NCI-H2196 (cell line): ENCODE measurements around the gene KLK5.
"Not testable (repeated sequence)": the region's sequence is repeated elsewhere in the genome, so short reads cannot be mapped to it uniquely, and the experiment has no call there.

Experiments
- DNase-seq: peaks from one replicate; lab custom pipeline; 2025; ENCODE audit not compliant: unreplicated experiment; lab: John Stamatoyannopoulos, UW

The KLK5 gene

DNA sequence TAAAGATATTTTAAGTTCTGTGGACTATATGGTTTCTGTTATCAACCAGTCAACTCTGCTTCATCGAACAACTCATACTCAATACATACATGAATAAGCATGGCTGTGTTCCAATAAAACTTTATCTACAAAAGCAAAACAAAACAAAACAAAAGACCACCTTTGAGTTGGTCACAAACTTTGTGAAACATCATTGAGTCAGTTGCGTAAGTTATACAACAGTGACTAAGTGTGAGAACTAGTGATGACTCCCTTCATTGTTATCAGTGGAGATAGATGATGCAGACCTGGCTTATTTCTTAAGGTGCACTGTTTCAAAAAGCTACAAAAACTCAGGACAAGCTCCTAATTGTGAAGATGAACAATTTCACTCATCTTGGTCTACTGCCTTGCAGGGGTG is 27.1 kb downstream of the KLK5 start:
- DNase-seq, result no peak

DNA sequence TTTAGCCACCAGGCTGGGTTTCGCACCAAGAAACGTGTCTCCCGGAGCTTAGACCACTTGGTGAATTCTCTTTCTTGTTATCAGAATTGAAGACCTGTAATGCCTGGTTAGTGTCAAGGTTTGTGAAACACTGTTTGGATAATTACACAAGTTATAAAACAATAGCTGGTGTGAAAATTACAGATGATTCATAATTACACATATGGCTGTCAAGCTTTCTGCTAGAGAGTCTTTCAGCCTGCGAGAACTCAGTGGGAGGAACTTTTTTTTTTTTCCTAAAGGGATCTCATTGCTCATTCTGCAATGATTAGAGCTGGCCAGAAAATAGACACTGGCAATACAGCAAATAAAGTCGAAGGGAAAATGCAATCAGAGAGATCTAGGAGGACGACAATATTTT is 28.3 kb downstream of the KLK5 start:
- no peak for DNase-seq

DNA sequence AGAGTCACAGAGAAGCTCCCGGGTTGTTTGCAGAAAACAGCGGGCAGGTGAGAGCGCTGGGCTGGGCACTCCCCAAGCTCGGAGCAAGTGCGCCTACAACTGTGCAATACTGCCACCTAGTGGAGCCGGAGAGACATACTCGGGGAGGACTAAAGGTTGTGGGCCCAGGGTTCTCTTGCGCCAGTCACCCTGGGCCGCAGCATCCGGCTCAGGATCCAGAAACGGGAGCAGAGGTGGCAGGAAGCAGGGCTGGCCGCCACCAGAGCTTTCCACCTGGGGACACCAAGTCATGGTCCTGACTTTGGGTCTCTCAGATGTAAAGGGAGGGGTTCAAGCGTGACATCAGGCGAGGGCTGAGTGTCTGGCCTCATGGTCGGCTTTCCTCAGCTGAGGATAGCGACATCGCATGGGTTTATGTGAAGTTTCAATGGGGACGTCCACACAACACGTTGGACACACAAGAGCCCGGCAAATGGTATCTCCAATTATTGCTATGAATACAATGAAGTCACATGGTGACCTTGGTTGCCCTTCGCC is 30.5 kb downstream of the KLK5 start:
- DNase-seq, result peak; percentile 97

DNA sequence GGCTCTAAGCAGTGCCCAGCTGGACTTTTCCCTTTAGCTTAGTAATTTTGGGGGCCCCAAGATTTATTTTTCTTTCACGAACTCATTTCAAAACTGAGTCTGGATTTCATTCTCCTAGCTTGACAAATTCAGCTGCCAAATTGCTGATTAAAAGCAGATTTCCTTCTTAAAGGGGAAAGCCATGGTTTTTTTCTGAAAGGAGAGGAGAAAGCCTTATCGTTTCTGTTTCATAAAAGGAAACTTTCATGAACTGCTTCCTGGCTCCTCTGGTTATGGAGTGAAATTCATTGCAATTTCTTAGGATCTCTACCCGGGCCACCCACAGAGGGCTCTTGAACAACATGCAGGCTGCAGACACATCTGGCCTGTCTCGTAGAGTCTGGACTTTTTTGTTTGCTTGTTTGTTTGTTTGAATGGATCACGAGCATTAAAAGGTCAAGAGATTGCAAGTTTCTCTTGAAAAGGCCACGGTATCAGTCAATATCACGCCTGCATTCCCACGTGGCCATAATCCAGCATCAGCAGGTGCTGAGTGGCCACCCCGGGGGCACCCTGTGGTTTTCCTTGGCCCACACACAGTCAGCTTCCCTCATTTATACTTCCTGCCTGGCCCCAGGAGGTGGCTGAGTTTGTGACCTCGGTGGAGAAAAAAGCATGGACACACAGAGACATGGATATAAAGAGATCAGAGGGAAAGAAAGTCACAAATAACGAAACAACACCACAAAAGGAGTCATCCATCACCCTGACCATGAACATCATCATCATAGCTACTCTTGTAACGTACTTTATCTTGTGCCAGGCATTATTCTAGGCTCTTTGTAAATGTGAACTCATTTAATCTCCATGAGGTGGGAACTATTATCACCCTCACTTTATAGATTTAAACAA is 31.2 kb downstream of the KLK5 start:
- peak; percentile 48 for DNase-seq

DNA sequence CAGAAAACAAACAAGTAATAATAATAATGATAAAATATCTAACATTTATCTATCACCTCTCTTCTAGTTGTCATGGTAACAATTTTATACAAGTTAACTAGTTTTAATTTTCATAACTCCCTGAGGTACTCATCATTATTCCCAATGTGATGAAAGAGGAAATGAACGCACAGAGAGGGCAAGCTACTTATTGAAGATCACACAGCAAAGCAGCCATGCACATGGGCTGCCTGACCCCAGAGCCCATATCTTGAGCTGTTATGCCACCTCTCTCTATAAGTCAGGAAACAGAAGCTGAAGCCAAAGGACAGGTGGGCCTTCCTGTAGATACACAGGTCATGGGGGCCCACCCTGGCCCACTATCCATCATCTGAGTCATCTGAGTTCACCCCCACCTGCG is 36.8 kb downstream of the KLK5 start:
- DNase-seq, result no peak

DNA sequence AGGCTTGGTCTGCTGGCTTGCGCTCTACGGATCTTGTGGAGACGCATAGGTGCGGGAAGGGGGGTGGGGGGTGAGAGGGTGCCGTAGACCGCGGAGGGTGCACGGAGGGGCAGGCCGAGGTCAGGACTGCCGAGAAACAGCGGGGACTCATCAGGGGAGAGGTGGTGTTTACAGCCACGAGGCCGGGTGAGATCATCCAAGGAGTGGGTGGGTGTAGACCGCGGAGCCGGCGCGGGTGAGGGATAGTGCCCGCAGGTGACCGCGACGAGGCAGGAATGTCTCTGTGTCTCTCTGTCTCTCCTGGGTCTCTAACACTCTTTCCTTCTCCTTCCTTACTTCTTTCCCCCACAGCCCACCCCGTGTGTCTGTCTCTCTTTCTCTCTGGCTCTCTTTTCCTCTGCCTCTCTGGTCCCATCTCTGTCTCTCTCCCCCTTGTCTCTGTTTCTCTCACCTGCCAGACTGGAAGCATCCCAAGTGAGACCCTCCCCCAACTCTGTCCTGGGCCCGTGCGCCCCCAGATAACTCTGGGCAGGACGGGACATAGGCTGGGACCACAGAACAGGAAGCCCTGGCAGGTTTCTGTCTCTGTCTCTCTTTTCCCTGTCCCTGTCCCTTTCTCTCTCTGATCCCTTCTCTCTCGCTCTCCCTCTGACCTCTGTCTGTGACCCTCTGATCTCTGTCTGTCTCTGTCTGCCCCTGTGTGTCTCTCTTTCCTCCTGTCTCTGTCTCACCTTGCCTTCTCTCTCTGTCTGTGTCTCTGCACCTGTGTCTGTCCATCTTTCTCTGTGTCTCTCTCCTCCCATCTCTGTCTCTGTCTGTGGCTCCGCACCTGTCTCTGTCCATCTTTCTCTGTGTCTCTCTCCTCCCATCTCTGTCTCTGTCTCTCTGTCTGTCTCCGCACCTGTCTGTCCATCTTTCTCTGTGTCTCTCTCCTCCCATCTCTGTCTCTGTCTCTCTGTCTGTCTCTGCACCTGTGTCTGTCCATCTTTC is 39.8 kb downstream of the KLK5 start:
- no peak for DNase-seq

DNA sequence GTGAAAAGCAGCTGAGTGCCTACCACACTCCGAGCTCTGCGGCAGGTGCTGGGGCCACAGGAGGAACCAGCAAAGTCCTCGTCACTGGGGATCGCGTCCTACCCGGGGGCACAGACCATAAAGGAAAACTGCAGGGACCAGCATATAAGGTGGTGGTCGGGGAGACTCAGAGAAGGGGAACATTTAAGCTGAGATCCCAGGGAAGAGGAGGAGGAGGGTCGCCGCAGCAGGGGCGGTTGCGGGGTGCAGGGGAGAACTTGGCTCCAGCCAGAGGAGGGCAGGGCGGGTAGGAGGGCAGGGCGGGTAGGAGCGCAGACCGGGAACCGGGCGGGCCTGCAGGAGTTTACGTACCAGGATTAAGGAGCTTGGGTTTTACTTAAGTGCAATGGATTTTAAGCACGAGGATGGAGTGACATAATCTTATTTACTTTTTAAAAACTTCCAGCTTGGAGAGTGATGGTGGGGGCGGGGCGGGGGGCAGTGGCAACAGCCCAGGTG is 40.7 kb downstream of the KLK5 start:
- DNase-seq, result no peak

DNA sequence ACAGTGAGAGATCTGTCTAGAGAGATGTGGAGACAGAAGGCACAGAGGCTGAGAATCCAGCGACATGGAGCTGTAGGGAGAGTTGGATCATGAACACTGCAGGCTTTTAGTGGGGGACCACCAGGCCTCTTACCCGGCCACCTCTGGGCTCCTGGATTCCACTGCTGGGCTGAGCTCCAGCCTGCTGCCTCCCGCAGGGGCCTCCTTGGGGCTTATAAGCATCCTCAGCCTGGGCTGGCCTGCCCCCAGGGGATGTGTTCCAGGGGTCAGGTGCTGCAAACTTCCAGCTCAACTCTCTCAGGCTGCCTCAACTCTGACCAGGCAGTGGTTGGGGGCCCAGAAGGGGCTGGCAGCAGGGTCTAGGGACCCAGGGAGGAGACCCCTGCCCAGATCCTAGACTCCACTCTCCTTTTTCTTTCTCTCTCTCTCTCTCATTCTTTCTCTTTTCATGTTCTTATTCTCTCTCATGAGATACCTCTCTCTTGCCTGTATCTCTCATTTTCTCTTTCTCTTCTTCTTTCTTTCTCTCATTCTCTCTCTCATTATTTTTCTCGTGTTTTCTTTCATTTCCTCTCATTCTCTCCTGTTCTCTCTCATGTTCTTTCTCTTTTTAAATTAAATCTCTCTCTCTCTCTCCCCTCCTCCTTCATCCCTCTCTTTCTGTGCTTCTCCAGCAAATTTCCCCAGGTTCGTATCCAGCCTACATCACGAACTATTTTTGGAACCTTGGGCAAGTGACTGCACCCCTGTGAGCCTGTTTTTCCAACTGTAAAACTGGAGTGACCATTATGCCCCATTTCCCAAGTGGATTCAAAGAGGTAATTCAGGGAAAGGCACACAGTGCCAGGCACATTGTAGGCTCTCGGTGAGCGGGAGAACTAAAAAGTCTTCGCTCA is 41.4 kb downstream of the KLK5 start, which contains the start of gene KLK4:
Gene KLK4 (minus strand): TSS at position 190 of the 896 bp plus-strand sequence. CDS start 657 bp downstream, outside the sequence.
- DNase-seq, result no peak

DNA sequence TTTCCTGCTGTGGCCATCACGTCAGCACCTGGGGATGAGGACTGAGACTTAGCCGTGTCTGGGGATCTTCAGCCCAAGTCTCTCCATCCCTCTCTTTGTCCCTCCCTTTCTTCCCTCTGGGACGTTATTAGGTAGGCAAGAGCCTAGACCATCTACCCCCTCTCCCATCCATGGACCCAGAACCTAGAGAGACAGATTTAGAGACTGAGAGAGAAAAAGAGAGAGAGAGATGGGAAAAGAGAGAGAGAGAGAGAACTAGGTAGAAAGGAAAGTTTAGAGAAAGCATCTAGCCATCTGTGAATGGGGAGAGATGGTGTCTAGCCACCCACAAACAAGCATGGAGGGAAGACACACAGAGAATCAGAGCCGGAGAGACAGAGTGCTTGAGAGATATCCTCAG is 42.1 kb downstream of the KLK5 start:
- no peak for DNase-seq

DNA sequence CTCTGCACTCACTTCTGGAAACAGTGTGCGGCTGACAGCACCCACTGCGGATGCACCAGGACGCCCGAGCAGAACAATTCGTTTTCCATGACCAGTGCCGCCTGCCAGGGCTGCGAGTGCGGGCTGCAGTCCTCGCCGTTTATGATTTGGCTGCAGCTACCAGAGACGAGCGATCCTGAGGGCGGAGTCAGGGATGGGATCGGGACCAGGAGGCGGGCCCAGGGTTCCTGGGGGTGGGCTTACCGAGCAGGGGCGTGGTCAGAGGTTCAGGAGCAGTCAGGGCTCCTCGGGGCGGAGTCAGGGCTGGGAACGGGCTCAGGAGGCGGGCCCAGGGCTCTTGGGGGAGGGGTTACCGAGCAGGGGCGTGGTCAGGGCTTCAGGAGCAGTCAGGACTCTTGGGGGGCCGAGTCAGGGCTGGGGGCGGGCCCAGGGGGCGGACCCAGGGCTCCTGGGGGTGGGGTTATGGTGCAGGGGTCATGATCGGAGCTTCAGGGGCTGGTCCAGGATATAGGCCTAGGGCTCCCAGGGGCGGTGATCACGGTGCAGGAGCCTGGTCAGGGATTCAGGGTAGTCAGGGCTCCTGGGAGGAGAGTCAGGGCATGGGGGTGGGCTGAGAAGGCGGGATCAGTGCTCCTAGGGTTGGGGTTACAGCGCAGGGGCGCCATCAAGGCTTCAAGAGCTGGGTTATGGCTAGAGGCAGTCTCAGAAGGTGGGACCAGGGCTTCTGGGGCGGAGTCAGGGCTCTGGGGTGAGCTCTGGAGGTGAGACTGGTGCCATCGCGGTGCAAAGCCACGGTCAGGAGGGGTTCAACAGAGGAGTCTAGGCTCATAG is 43.4 kb downstream of the KLK5 start:
- peak; percentile 20 for DNase-seq

DNA sequence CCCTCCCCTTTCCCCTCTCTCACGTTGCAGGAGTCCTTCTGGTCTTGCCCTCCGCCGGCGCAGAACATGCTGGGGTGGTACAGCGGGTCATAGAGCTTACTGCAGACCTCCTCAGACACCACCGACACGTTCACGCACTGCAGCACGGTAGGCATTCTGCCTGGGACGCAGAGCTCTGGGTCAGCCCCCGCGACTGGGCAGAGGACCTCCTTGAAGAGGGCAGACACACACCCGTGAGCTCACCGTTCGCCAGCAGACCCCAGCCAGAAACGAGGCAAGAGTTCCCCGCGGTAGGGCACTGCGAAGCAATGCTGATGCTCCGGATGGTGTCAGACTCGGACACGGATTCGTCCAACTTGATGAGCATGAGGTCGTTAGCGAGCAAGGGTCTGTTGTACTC is 44.5 kb downstream of the KLK5 start:
- DNase-seq, result no peak

DNA sequence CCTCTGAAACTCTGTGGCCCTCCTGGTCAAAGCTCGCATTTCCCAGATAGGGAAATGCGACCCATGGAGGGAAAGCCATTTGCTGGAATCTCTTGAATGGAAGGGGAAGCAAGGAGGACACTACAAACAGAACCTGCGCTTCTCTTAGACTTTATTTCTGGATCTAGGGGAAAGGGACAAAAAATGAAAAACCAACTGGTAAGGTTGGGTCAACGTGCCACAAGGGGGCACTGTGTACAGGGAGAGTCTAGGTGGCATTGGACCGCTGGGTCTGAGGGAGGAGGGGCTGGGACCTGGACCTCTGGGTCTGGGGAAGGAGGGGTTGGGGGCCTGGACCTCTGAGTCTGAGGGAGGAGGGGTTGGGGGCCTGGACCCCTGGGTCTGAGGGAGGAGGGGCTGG is 46.6 kb downstream of the KLK5 start:
- peak; percentile 30 for DNase-seq

DNA sequence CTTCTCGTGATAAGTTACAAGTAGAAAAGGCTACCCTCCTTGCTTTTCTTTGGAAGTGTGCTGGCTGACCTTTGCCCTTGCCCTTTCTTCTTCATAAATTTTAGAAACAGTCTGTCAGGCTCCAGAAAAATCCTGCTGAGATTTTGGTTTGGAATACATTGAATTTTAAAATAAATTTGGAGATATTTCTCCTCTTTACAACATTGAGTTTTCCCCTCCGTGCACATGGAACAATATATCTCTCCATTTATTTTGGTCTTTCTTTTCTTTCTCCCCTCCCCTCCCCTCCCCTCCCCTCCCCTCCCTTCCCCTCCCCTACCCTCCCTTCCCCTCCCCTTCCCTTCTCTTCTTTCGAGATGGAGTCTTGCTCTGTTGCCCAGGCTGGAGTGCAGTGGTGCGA is 50.2 kb downstream of the KLK5 start:
- DNase-seq, result no peak

DNA sequence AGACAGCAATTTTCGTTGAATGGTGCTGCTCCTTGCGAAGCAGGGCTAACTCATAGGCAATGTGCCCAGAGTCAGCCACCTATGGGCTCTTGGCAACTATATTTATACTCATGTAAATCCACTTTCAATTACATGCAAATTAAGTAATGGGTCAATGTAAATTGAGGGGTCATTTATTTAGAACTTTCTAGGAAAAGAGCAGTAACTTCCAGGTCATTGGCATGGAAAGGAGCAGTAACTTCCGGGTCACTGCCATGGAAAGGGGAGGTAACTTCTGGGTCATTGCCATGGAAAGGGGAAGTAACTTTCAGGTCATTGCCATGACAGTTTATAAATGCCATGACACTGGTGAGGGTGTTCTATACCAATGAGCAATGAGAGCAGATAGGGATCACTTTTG is 53.3 kb downstream of the KLK5 start:
- DNase-seq, result no peak

DNA sequence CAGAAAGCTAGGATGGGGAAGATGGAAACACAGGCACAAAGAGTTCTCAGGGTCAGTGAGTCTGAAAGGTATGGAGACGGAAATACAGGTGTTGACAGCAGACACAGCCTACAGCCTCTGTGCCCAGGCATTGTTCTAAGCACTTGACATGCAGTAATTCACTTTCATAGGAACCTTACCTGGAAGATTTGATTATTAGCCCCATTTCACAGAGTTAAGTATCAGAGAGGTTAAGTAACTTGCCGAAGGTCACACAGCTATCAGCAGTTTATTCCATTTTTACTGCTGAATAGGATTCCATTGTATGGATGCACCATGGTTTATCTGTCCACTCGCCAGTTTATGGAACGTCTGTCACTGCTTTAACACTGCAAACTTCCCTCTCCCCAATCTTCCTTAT is 54.8 kb downstream of the KLK5 start:
- DNase-seq, result no peak

DNA sequence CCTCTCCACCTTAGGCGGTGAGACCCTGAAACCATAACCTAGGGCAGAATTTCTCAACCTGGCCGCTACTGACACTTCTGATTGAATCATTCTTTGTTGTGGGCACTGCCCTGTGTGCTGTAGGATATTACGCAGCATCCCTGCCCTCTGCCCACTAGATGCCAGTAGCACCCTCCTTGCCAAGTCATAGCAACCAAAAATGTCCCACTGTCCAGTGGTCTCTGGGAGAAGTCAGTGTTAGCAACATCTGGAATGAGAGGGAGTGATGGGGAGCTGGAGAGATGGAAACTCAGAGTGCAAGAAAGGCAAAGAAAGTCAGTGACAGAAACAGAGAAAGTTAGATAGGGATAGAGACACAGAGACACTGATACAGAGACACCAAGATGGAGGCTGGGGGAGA is 55.2 kb downstream of the KLK5 start:
- DNase-seq, result no peak

DNA sequence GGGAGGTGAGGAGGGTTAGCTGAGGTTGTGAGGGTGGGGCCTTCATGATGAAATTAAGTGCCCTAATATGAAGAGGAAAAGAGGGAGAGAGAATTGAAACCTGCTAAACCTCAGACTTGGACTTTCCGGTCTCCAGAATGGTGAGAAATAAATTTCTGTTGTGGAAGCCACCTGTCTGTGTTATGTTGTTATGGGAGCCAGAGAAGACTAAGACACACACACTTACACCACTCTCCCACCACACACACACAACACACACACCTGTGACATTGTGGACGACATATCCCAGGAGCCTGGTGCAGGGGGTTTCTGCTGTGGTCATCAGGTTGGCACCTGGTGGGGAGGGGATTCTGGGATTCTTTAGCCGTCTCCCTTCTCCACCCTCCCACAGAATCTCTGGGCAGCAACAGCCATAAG is 55.6 kb downstream of the KLK5 start:
- DNase-seq, result no peak

DNA sequence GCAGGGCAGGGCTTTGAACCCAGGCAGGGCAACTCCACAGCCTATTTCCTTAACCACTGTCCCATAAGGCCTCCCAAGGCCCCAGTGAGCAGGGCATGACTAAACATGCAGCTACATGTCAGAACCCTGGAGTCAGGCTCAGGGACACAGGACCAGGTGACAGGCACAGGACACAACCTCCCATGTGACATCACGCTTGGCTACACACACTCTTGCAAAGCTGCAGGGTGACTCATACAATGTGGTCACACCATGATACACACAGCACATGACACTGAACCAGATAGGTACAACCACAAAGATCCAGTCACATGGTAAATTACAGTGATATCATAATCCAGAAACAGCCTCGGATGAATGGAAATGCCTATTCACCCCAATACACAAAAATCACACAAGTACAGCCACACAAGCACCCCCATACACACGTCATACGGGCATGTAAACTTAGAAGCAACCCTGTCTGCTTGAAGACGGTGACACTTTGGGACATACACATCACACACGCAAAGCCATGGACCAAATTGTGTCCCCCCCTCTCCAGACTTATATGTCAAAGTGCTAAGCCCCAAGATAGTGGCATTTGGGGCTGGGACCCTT is 56.1 kb downstream of the KLK5 start:
- peak; percentile 53 for DNase-seq

DNA sequence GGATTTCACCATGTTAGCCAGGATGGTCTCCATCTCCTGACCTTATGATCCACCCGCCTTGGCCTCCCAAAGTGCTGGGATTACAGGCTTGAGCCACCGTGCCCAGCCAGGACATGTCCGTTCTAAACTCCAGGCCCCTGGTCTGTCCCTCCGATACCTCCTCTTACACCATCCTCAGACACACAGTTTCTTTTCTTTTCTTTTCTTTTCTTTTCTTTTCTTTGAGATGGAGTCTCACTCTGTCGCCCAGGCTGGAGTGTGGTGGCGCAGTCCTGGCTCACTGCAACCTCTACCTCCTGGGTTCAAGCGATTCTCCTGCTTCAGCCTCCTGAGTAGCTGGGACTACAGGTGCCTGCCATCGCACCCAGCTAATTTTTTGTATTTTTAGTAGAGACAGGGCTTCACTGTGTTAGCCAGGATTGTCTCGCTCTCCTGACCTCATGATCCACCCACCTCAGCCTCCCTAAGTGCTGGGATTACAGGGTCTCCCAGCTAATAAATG is 56.7 kb downstream of the KLK5 start:
- DNase-seq, result not testable (repeated sequence)
